IPS-15b (cell line): ENCODE measurements around the gene IPMK.
A peak's percentile ranks its signal among the peaks of the same experiment; 100 is the strongest.

ENCODE experiments used
- H3K27me3 ChIP-seq: one replicate; pipeline ENCODE4 v1.6.1; 2013; ENCODE audit warnings: low read length; ENCODE audit not compliant: control insufficient read depth, insufficient read depth
- H3K36me3 ChIP-seq: one replicate; pipeline ENCODE4 v1.6.1; 2013; ENCODE audit warnings: low read length; ENCODE audit not compliant: control insufficient read depth, insufficient read depth
- H3K4me1 ChIP-seq: one replicate; pipeline ENCODE4 v1.6.1; 2013; ENCODE audit warnings: mild to moderate bottlenecking, low read length; ENCODE audit not compliant: control insufficient read depth, insufficient read depth
- H3K4me3 ChIP-seq: one replicate; pipeline ENCODE4 v1.5.1; 2013; ENCODE audit warnings: low read depth, low read length
- H3K9ac ChIP-seq: one replicate; pipeline ENCODE4 v1.6.1; 2013; ENCODE audit warnings: low read depth, mild to moderate bottlenecking, low read length
- H3K9me3 ChIP-seq: one replicate; pipeline ENCODE4 v1.6.1; 2013; ENCODE audit warnings: mild to moderate bottlenecking, low read length; ENCODE audit not compliant: control insufficient read depth, insufficient read depth

The IPMK gene

GRCh38 chr10:58281092-58281752 lies 13.5 kb upstream of the IPMK start:
- H3K4me3 ChIP-seq: no peak overlapping the region
- H3K9ac ChIP-seq: no peak overlapping the region
- H3K36me3 ChIP-seq: no peaks in the 10 kb centered on the region
- H3K9me3 ChIP-seq: no peaks in the 10 kb centered on the region
- no peaks in the 10 kb centered on the region for H3K27me3 ChIP-seq
- peaks cover 5% of the 10 kb centered on the region for H3K4me1 ChIP-seq

- H3K27me3 ChIP-seq: no peaks in the 10 kb centered on the region
- peaks cover 5% of the 10 kb centered on the region for H3K4me1 ChIP-seq
- H3K9ac ChIP-seq: no peak overlapping the region
- no peak overlapping the region for H3K4me3 ChIP-seq
- no peaks in the 10 kb centered on the region for H3K9me3 ChIP-seq
- no peaks in the 10 kb centered on the region for H3K36me3 ChIP-seq
Measured at GRCh38 chr10:58280477-58280876, 12.8 kb upstream of the IPMK start.

GRCh38 chr10:58278962-58279307 lies 11.2 kb upstream of the IPMK start:
- Histone ChIP-seq H3K27me3 (no peaks in the 10 kb centered on the region), H3K9ac (no peak overlapping the region), H3K9me3 (no peaks in the 10 kb centered on the region), H3K36me3 (no peaks in the 10 kb centered on the region), H3K4me1 (peaks cover 5% of the 10 kb centered on the region), H3K4me3 (no peak overlapping the region)

GRCh38 chr10:58278274-58278961 lies 10.7 kb upstream of the IPMK start:
- H3K4me3 ChIP-seq: no peak overlapping the region

GRCh38 chr10:58275908-58276307 lies 8.2 kb upstream of the IPMK start:
- Histone ChIP-seq H3K4me1 (no peaks in the 10 kb centered on the region), H3K36me3 (no peaks in the 10 kb centered on the region), H3K9me3 (no peaks in the 10 kb centered on the region), H3K27me3 (no peaks in the 10 kb centered on the region), H3K4me3 (no peak overlapping the region), H3K9ac (no peak overlapping the region)

More at GRCh38 chr10:58278274-58278961, 10.7 kb upstream of the IPMK start:
- Histone ChIP-seq H3K9ac (no peak overlapping the region), H3K4me1 (peaks cover 5% of the 10 kb centered on the region), H3K36me3 (no peaks in the 10 kb centered on the region), H3K27me3 (no peaks in the 10 kb centered on the region), H3K9me3 (no peaks in the 10 kb centered on the region)

GRCh38 chr10:58275261-58275660 lies 7.6 kb upstream of the IPMK start:
- Histone ChIP-seq H3K4me1 (no peaks in the 10 kb centered on the region), H3K36me3 (no peaks in the 10 kb centered on the region), H3K27me3 (no peaks in the 10 kb centered on the region), H3K9ac (no peak overlapping the region), H3K4me3 (no peak overlapping the region), H3K9me3 (no peaks in the 10 kb centered on the region)

GRCh38 chr10:58269782-58270290 lies 2.1 kb upstream of the IPMK start:
- no peaks in the 10 kb centered on the region for H3K9me3 ChIP-seq
- peak overlapping the region; percentile 71 for H3K9ac ChIP-seq
- no peaks in the 10 kb centered on the region for H3K36me3 ChIP-seq
- peak overlapping the region; percentile 96 for H3K4me3 ChIP-seq
- H3K27me3 ChIP-seq: no peaks in the 10 kb centered on the region
- H3K4me1 ChIP-seq: peaks cover 7% of the 10 kb centered on the region

GRCh38 chr10:58268946-58269781 lies 1.5 kb upstream of the IPMK start, which contains the start of gene CISD1:
Gene CISD1, plus strand, starts transcription at chr10:58269162. Its CDS starts 112 bp downstream, at chr10:58269274.
- Histone ChIP-seq H3K36me3 (no peaks in the 10 kb centered on the region), H3K4me3 (peak within 1 kb of the TSS; percentile 96), H3K4me1 (peaks cover 7% of the 10 kb centered on the region), H3K9ac (peak within 1 kb of the TSS; percentile 71), H3K9me3 (no peaks in the 10 kb centered on the region), H3K27me3 (no peaks in the 10 kb centered on the region)

GRCh38 chr10:58268454-58268945 lies 806 bp upstream of the IPMK start:
- Histone ChIP-seq H3K36me3 (no peaks in the 10 kb centered on the region), H3K9ac (no peak overlapping the region), H3K4me3 (peak overlapping the region; percentile 96), H3K27me3 (no peaks in the 10 kb centered on the region), H3K9me3 (no peaks in the 10 kb centered on the region), H3K4me1 (peaks cover 7% of the 10 kb centered on the region)

GRCh38 chr10:58266826-58267712 lies 625 bp downstream of the IPMK start:
- Histone ChIP-seq H3K4me1 (peaks cover 7% of the 10 kb centered on the region), H3K9ac (peak overlapping the region; percentile 37), H3K4me3 (peak overlapping the region; percentile 94), H3K27me3 (no peaks in the 10 kb centered on the region), H3K36me3 (no peaks in the 10 kb centered on the region), H3K9me3 (no peaks in the 10 kb centered on the region)
